Activated CD8-positive, alpha-beta memory T cell treated with anti-CD3 and anti-CD28 coated beads, Interleukin-2, amount 50 U/mL, for 1 hour (primary cell): ENCODE results near the gene RIMS1.

Source experiments
- DNase-seq: peaks from one replicate; pipeline ENCODE4 v3.0.0-alpha.2; 2020; ENCODE audit errors: extremely low read depth

Gene RIMS1

DNA sequence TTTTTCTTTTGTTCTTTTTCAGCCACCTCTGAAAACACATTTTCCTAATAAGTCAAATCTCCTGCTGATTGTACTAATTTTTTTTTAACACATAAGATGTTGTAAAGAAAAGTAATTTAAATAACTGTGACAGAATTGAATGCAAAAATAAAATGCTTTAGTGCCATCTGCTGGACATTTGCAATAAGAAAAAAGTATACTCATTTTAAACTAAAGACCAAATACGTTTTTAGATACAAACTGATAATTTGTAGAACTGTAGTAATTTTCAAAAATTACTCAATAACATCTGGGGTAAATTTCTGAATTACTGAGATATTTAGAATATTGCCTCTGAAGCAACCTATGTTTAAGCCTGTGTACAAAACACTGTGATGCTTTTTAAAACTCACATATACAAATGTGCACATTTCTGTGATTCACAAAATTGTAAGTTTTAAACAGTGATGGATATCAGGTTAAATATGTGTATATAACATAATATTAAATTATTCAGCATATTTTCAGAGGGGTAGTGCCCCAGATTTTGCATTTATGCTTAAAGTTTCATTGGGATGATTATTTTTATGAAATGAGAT lies 198.7 kb downstream of the RIMS1 start:
- DNase-seq: no peak

DNA sequence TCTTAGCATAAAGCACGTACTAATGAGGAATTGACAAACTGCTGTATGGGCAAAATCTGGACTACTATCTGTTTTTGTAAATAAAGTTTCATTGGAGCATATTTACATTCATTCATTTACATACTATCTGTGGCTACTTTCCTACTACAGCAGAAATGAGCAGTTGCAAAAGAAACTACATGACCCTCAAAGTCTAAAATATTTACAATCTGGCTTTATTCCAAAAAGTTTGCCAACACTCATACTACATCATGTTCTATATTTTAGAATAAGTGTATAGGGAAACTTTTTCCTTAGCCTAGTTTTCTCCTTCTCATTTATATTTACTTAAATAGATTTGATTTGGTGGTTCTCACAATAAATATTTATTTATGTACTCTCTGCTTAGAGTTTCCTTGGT lies 208.2 kb downstream of the RIMS1 start:
- DNase-seq: no peak

DNA sequence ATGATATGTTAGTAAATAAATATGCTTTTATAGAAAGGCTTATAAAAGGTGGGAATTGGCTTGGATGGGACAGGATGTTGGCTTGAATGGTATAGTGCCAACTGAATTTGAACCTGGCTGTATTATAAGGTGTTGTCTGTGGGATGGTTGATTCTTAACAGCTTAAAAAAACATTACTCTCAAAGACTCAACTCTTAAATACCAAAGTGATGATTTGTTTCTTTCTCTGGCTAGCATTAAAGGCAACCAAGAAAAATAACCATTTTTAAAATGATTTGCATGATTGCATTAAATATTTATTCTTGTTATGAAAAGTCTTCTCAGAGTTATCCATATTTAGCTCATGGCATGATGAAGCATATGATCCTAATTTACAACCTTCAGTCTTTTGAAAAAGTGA lies 216.2 kb downstream of the RIMS1 start:
- no peak for DNase-seq

DNA sequence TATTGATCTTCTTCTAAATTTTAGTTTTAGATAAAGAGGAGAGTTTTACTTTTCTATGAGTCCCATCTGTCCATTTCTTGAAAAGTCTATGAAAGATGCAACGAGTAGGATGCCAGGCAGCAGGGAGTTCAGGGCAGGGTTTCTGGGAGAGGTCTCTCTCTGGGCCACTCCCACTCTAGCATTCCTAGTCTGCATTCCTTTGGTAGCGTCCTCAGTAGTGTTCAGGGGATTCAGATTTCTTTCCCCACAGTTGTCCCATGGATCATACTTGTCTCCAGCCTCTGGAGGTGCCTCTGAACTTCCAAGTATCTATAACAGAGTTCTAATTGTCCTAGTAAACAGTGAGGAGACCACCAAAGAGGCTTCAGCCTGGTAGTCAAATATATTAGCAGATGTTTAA lies 225.3 kb downstream of the RIMS1 start:
- no peak for DNase-seq

DNA sequence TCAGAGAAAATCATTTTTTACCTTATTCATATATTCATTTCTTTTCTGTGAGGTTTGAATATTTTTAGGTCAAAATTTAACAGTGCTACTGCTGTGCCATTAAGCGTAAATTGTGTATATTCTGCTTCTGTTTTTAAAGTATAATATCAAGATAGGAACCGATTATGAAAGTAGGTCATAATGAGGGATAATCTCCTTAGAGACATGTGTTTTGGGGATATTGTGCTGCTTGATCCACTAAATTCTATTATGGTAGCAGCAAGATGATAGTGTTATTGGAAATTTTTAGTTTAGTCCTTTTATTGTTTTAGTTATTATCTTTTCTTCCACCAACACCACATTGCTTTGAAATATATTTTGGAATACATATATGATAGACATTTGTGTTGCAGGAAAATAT lies 244.0 kb downstream of the RIMS1 start:
- no peak for DNase-seq

DNA sequence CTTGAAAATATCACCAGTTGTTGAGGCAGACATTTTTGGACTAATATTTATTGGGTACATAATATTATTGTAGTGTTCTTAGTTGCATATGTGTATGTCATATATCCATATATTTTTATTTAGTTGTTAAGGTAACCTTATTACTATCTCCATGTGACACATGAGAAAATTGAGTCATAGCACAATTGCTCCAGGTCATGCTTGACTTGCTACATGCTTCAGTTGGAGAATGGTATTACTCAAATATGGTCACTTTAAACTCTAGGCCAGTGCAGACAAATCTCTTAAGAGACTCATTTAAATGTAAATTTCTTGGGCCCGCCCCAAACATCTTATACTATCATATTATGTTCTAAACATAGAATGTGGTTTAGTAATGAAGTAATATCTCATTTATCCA lies 246.1 kb downstream of the RIMS1 start:
- DNase-seq: no peak

DNA sequence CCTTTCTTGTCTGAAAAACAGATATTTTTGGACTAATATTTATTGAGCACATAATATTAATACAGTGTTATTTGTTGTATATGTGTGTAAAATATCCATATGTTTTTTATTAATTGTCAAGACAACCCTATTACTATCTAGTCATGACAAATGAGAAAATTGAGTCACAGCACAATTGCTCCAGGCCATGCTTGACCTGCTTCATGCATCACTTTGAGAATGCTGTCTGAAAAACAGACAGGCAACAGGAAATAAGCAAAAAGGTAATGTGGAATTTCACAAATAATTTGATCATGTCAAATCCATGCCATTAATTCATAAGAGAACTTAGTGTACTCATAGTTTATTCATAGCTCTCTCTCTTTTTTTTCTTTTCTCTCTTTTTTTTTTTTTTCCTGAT lies 246.5 kb downstream of the RIMS1 start:
- no peak for DNase-seq

DNA sequence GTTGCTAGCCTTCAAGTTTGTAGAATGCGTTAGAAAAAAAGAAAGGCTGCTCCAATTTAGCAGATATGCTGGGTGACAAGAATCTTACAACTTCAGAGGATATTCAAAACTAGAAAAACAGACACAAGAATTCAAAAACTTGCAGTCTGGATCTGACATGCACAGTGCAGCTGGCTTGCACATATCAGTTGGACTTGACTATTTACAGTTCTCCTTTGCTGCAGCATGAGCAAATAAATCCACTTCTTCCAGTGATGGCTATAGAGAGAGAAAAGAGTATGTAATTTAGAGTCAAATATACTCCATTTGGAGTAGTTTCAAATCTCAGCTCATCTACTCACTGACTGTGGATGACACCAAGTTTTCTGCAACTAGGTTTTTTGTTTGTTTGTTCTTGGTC lies 247.0 kb downstream of the RIMS1 start:
- no peak for DNase-seq

DNA sequence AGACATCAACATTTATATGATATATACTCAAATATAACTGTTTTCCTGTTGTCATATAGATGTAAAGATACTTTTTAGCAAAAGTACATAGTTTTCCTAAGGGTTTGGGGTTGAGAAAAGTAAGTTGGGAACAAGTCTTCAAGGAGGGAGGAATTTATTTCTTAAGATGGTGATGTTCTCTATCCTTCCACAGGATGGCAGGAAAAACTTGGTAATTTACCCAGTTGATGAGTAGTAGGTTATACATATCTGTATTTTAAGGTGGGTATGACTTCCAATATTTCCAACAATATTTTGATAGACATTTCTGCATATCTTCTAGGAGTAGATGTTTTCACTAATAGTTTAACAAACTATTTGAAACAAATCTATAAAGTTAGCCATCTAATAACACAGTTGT lies 254.4 kb downstream of the RIMS1 start:
- no peak for DNase-seq

DNA sequence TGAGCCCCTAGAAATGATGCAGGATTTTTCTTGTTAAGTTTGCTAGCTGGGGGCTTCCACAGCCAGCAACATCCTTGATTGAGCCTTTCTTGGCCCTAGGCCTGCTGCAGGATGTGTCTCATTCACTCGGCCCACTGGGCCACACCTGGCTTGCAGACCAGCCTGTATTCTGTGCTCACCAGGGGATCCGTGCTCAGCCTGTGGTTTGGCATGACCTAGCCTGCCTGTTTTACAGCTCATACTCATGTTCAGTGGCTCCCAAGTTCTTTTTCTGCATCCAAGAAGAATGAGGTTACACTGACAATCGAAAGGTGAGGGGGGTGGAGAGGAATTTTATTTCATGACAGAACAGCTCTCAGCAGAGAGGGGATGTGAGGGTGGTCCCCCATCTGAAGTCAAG lies 263.4 kb downstream of the RIMS1 start:
- DNase-seq: no peak

DNA sequence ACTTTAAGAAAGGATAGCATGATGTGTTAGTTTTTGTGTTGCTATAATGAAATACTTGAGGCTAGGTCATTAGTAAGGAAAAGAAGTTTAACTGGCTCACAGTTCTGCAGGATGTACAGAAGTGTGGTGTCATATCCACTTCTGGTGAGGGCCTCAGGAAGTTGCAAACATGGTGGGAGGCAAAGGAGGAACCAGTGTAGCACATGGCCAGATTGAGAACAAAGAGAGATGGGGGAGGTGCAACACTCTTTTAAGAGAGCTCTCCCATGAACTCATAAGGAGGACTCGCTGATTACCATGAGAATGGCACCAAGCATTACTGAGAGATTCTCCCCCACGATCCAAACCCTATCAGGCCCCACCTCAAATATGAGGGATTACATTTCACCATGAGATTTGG lies 265.4 kb downstream of the RIMS1 start:
- DNase-seq: no peak

DNA sequence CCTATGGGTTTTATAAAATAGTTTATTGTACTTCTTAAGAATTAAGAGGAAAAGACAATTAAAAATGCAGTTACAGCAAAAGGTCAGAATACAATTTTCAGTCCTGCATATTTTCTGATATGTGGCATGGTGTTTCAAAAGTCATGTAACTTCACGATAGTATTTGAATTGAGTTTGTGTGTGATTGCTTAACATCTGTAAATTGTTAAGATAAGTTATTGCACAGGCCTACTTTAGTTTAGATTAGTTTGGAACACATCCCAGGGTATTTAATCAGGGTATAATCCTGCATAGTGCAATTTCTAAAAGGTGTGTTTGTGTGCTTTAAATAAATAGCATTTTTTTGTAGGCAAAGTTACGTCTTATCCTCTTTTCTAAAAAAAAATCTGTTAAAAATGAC lies 289.6 kb downstream of the RIMS1 start:
- no peak for DNase-seq

DNA sequence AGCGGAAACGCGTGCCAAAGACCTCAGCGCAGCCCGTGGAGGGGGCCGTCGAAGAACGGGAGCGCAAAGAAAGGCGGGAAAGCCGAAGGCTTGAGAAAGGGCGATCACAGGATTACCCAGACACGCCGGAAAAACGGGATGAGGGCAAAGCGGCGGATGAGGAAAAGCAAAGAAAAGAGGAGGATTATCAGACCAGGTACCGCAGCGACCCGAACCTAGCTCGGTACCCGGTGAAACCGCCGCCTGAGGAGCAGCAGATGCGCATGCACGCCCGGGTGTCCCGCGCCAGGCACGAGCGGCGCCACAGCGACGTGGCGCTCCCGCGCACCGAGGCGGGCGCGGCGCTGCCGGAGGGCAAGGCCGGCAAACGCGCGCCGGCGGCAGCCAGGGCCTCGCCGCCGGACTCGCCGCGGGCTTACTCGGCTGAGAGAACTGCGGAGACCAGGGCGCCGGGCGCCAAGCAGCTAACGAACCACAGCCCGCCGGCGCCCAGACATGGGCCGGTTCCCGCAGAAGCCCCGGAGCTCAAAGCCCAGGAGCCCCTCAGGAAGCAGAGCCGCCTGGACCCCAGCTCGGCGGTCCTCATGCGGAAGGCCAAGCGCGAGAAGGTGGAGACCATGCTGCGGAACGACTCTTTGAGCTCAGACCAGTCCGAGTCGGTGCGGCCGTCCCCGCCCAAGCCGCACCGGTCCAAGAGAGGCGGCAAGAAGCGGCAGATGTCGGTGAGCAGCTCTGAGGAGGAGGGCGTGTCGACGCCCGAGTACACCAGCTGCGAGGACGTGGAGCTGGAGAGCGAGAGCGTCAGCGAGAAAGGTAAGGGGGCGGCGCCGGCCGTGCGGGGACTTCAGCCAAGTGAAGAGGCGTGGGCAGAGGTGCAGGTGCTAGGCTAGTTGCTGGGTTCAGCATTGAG lies 296.2 kb downstream of the RIMS1 start:
- DNase-seq: no peak

DNA sequence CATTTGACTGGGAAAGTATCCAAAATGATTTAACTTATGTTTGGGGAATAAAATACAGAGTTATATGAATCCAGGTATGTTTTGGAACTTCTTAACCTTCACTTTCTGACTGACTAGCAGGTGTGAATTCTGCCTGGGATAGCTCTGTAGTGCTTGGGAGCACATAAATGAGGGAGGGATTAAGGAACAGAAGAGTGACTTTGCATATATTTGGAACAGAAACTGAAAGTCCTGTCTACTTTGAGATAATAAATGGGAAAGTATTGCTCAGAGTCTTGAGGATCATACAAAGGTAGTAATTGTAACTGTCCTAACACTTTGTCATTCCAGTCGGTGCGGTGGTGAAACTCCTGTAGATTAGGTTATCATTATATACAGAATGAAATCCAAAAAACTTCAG lies 317.6 kb downstream of the RIMS1 start:
- no peak for DNase-seq

DNA sequence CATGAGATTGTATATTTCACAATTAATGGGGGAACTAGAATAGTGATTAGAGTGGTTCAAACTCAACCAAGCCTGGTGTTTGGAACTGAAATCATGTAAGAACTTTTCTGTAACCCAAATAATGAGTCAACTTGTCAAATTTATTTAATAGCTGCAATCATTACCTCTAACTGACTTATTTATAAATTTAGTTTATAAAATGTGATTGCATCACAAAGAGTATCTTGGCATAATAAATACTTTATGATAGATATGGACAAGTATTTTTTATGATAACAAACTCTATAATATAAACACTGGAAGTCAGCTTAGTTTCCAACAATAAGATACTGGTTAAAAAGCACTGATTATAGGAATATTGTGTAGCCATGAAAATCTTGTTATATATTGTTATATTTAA lies 319.1 kb downstream of the RIMS1 start:
- DNase-seq: no peak

DNA sequence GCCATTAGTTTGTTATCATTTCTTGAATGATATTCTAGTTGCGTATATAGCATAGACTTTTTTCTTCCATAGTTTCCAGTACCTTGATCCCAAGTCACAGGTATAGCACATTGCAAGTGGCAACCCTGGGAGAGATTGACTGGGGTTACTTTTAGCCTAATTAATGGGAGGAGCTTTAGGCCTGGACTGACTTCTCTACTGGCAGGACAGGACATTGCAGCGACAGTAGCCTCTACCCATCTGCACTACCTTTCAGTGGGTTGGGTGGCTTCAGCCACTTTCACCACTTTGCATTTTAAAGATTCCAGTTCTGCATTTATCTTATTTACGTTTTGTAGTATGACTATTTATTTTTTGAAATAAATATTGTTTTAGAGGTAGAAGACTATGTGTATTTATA lies 320.3 kb downstream of the RIMS1 start:
- no peak for DNase-seq

DNA sequence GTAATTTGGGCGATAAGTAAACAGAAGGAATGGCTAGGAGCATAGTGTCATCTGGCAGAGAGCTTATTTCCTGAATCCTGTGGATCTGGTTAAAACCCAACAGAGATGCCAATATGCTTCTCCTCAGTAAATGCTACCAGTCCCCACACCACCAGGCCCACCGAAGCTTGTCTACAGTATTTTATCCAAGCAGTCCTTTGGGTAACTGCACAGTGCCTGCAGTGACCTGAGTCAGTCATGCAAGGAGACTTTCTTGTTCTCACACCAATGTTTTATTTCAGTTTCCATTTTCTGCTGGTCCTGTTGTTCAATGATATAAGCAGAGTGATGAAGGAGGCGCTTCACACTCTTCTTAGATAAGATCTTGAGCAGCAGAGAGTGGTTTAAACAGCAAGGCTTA lies 326.3 kb downstream of the RIMS1 start:
- DNase-seq: no peak

DNA sequence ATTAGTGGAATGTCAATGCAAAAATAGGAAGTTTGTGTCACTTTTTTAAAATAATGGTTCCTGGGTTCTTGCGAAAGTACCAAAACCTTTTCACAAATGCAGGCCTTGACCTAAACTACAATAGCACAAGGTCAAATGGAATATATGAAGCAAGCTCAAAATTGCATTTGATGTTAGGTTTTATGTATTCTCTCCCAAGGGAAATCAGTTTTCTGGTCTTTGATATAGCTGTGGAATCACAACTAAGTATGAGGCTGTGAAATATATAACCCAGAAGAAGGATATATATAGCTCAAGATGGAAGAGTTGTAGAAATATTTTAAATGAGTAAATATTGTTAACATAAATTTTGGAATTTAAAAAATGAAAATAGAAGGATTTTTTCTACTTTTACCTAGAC lies 327.3 kb downstream of the RIMS1 start:
- DNase-seq: no peak

DNA sequence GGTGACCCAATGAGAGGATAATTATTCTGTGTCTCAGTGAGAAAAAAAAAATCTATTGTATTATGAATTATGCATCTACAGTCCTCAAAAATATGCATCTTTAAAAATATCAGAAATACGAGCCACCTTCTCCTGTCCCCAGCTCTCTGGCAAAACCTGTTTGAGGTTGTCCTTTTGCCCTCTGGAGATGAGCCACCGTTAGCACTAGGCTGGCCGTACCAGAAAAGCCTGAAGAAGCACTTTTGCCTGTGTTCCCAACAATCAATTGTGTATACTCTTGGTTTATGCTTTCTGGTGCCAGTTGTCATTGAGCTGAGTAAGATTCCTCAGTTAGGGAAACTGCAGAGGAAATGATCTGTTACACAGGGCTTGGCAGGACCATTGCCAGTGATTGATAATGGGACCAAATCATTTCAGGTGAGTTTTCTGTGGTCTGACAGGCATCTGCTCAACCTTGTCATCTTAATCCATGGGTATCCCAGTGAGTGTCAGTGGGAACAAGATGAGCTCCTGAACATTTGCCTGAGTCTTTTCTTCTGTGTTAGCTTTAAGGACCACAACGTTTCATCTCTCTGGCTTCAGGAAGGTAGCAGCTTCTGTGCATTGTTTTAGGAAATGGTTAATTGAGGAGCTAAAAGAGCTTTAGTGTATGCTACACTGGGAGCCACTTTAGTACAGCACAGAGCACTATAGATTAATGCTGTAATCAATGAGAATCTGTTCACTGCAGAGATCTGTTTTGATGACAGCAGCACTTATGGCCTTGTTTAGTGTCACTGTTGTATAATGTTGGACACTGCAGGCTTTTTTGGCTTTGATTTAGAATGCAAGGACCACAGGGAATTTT lies 330.1 kb downstream of the RIMS1 start:
- DNase-seq: no peak

DNA sequence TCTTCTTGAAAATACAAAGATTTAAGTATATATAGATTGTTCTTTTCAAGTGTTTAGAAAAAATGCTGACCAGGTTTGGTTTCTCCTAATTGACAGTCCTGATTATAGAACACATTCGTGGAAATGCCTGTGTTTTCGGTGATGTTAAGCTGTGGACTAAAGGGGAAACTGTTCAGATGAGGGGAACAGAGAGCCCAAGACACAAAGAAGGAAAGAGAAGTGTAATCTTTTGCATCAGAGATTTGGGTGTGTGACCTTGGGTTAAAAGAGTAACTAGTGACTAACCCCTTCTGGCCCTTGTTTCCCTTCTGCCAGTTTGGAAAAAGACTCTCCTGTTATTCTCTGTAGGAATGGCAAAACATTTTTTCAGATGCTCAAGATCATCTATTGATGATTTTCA lies 331.3 kb downstream of the RIMS1 start:
- DNase-seq: no peak

DNA sequence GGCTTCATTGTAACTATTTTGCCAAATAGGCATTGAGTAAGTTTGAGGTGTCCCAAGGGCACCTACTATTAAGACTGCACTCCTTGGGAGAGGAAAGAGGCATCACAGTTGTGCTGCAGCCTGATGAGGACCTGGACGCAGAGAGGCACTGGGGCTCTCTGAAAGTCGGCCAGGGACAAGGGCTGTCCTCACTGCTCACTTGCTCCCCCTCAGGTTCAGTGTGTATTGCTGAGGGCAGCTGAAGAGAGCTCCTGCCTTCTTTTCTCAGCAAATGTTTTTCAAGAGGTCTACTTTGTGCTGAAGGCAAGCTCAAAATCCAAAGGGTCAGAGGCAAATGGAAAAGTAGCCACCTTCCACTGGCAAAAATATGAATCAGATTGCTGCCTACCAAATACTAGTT lies 331.8 kb downstream of the RIMS1 start:
- DNase-seq: no peak

DNA sequence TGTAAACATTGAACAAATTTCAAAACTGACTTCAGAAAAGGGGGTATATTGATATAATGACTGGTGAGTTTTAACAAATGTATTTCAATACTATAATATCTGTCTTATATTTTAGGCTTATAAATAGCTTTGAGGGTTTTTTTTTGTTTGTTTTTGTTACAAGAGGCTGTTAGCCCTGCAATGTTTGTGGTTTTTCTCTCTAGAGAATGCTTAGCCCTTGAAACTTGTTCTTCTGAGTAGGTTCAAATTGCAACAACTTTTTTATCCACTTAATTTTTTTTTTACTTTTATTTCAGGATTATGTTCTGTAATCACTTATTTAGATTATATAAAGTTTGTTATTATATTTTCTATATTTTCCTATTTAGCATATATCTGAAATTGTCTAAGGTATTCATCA lies 333.2 kb downstream of the RIMS1 start:
- no peak for DNase-seq

DNA sequence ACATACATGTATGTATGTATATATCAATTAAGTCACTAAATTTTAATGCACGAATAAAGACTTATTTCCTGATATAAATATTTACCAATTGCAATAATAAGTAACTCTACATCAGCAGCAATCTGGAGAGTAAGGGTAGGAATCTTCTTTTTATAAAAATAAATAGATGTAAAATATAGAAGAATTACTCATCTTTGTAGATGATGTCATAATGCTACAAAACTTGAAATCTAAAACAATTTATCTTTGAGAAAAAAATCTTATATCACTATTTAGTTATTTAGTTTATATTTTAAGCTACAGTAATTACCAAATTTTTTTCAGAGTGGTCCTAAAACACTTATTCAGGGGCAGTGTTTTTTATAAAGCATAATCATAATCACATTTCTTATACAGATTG lies 351.7 kb downstream of the RIMS1 start:
- no peak for DNase-seq
